GM12878 (cell line): ENCODE results near the gene KHDRBS2.

ENCODE experiments used
- CHD1 ChIP-seq: IDR thresholded peaks from 2 replicates; pipeline ENCODE4 v1.6.1; 2012; ENCODE audit warnings: low read depth, low read length, improper control_type of control experiment
- EED ChIP-seq: sonication (generic); IDR thresholded peaks from 2 replicates; pipeline ENCODE4 v1.6.1; 2016; ENCODE audit warnings: antibody characterized with exemption, low read depth
- GATAD2B ChIP-seq: fragments of 450-650 bp; conservative IDR thresholded peaks from 2 replicates; pipeline ENCODE4 v1.6.1; 2017; ENCODE audit warnings: low read depth, mild to moderate bottlenecking, moderate library complexity
- POLR2A ChIP-seq: IDR thresholded peaks from 2 replicates; pipeline ENCODE4 v1.6.1; 2011; ENCODE audit warnings: low read depth, mild to moderate bottlenecking, low read length
- POLR2AphosphoS5 ChIP-seq: IDR thresholded peaks from 2 replicates; pipeline ENCODE4 v1.6.1; 2011; ENCODE audit warnings: mild to moderate bottlenecking, low read length, inconsistent platforms
- SIN3A ChIP-seq: IDR thresholded peaks from 2 replicates; pipeline ENCODE4 v1.6.1; 2012; ENCODE audit warnings: low read depth, low read length, improper control_type of control experiment
- TAF1 ChIP-seq: IDR thresholded peaks from 2 replicates; pipeline ENCODE4 v1.6.1; 2011; ENCODE audit warnings: mild to moderate bottlenecking, low read depth, low read length, borderline replicate concordance
- TF ChIP-seq, protein P1 (sequence below), 3 experiments: IDR thresholded peaks in 2 of 3; conservative IDR thresholded peaks in 1 of 3; 2 replicates each; pipeline ENCODE4 v1.5.1; 2011; ENCODE audit warnings: low read depth in 3 of 3, low read length in 3 of 3, mild to moderate bottlenecking in 3 of 3, control low read depth in 2 of 3, moderate library complexity in 2 of 3, inconsistent platforms in 1 of 3, mixed read lengths in 1 of 3; ENCODE audit not compliant: control insufficient read depth in 2 of 3, insufficient read depth in 1 of 3; ENCODE audit errors: extremely low read depth in 1 of 3
- TF ChIP-seq, protein P2 (sequence below): IDR thresholded peaks from 2 replicates; pipeline ENCODE4 v1.6.1; 2012; ENCODE audit warnings: mild to moderate bottlenecking, low read depth, low read length
- TF ChIP-seq, protein P3 (sequence below): fragments of 450-650 bp; IDR thresholded peaks from 2 replicates; pipeline ENCODE4 v1.6.1; 2014; ENCODE audit warnings: mild to moderate bottlenecking

DNA sequence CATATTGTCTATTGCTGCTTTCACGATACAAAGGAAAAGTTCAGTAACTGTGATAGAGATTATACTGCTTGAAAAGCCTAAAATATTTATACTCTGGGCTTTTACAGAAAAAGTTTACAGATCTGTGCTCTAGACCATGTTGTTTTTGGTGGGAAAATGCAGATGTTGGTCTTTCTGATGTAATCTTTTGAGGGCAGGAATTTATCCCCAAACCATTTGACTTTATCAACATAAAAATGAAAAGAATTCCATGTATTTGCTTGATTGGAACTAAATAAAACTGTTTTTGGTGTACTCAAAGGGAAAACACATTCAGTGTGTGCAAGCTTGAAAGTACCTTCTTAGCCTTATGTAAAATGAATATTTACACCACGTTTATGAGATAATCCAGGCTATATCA is 603.5 kb downstream of the KHDRBS2 start:
- TF ChIP-seq SIN3A (no peak), EED (no peak), GATAD2B (no peak), CHD1 (no peak), POLR2A (no peak), POLR2AphosphoS5 (no peak), TAF1 (no peak)
- TF ChIP-seq, protein P1, sequence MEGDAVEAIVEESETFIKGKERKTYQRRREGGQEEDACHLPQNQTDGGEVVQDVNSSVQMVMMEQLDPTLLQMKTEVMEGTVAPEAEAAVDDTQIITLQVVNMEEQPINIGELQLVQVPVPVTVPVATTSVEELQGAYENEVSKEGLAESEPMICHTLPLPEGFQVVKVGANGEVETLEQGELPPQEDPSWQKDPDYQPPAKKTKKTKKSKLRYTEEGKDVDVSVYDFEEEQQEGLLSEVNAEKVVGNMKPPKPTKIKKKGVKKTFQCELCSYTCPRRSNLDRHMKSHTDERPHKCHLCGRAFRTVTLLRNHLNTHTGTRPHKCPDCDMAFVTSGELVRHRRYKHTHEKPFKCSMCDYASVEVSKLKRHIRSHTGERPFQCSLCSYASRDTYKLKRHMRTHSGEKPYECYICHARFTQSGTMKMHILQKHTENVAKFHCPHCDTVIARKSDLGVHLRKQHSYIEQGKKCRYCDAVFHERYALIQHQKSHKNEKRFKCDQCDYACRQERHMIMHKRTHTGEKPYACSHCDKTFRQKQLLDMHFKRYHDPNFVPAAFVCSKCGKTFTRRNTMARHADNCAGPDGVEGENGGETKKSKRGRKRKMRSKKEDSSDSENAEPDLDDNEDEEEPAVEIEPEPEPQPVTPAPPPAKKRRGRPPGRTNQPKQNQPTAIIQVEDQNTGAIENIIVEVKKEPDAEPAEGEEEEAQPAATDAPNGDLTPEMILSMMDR (IDR thresholded peaks at IDR 0.05 in 2 of 3, conservative IDR thresholded peaks at IDR 0.05 in 1 of 3; ENCODE audit: control insufficient read depth in 2 of 3, extremely low read depth in 1 of 3, insufficient read depth in 1 of 3, low read depth in 3 of 3, low read length in 3 of 3) = no peak
- TF ChIP-seq, protein P2, sequence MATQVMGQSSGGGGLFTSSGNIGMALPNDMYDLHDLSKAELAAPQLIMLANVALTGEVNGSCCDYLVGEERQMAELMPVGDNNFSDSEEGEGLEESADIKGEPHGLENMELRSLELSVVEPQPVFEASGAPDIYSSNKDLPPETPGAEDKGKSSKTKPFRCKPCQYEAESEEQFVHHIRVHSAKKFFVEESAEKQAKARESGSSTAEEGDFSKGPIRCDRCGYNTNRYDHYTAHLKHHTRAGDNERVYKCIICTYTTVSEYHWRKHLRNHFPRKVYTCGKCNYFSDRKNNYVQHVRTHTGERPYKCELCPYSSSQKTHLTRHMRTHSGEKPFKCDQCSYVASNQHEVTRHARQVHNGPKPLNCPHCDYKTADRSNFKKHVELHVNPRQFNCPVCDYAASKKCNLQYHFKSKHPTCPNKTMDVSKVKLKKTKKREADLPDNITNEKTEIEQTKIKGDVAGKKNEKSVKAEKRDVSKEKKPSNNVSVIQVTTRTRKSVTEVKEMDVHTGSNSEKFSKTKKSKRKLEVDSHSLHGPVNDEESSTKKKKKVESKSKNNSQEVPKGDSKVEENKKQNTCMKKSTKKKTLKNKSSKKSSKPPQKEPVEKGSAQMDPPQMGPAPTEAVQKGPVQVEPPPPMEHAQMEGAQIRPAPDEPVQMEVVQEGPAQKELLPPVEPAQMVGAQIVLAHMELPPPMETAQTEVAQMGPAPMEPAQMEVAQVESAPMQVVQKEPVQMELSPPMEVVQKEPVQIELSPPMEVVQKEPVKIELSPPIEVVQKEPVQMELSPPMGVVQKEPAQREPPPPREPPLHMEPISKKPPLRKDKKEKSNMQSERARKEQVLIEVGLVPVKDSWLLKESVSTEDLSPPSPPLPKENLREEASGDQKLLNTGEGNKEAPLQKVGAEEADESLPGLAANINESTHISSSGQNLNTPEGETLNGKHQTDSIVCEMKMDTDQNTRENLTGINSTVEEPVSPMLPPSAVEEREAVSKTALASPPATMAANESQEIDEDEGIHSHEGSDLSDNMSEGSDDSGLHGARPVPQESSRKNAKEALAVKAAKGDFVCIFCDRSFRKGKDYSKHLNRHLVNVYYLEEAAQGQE = no peak
- TF ChIP-seq, protein P3, sequence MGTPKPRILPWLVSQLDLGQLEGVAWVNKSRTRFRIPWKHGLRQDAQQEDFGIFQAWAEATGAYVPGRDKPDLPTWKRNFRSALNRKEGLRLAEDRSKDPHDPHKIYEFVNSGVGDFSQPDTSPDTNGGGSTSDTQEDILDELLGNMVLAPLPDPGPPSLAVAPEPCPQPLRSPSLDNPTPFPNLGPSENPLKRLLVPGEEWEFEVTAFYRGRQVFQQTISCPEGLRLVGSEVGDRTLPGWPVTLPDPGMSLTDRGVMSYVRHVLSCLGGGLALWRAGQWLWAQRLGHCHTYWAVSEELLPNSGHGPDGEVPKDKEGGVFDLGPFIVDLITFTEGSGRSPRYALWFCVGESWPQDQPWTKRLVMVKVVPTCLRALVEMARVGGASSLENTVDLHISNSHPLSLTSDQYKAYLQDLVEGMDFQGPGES = no peak
